Neural progenitor cell (in vitro differentiated cells): Measurements from ENCODE around the gene PPP1R15B. TPM values are rescaled to one million over a fixed set of nuclear protein-coding genes. Genes with fewer than 3 reads are reported as not detected.

Experiments used
- DNase-seq: peaks from one replicate; pipeline ENCODE4 v3.0.0-alpha.2; 2016; ENCODE audit warnings: low spot score
- H2AFZ ChIP-seq: fragments of 200-600 bp; sonication (generic); replicated peaks from 2 replicates; pipeline ENCODE4 v1.6.1; 2016; ENCODE audit warnings: antibody characterized with exemption
- H3F3A ChIP-seq: fragments of 200-600 bp; sonication (generic); 2 replicates; pipeline ENCODE4 v1.6.1; 2016; ENCODE audit warnings: antibody characterized with exemption, low read depth
- H3K27ac ChIP-seq: fragments of 200-600 bp; sonication (generic); 2 replicates; pipeline ENCODE4 v1.5.1; 2016; ENCODE audit warnings: mild to moderate bottlenecking
- H3K27me3 ChIP-seq: fragments of 200-600 bp; sonication (generic); 2 replicates; pipeline ENCODE4 v1.6.1; 2016; ENCODE audit warnings: mild to moderate bottlenecking, moderate library complexity
- H3K36me3 ChIP-seq: fragments of 200-600 bp; sonication (generic); 2 replicates; pipeline ENCODE4 v1.5.1; 2016
- H3K4me1 ChIP-seq: fragments of 200-600 bp; sonication (generic); 2 replicates; pipeline ENCODE4 v1.6.1; 2016; ENCODE audit warnings: mixed run types
- H3K4me2 ChIP-seq: fragments of 200-600 bp; sonication (generic); 2 replicates; pipeline ENCODE4 v1.6.1; 2016
- H3K4me3 ChIP-seq: fragments of 200-600 bp; sonication (generic); 2 replicates; pipeline ENCODE4 v1.5.1; 2016
- H3K79me2 ChIP-seq: fragments of 200-600 bp; sonication (generic); 2 replicates; pipeline ENCODE4 v1.6.1; 2016; ENCODE audit warnings: low read depth
- H3K9ac ChIP-seq: fragments of 200-600 bp; sonication (generic); 2 replicates; pipeline ENCODE4 v1.6.1; 2016
- H3K9me3 ChIP-seq: fragments of 200-600 bp; sonication (generic); 2 replicates; pipeline ENCODE4 v1.5.1; 2016; ENCODE audit warnings: low read depth
- H4K20me1 ChIP-seq: fragments of 200-600 bp; sonication (generic); 2 replicates; pipeline ENCODE4 v1.6.1; 2016; ENCODE audit warnings: low read depth
- H3K27ac Mint-ChIP-seq: 3 replicates; pipeline ENCODE4 v1.8.0; 2021; ENCODE audit warnings: mixed read lengths
- H3K27me3 Mint-ChIP-seq: 2 replicates; pipeline ENCODE4 v1.8.0; 2022; ENCODE audit warnings: low read depth, mild to moderate bottlenecking, inconsistent platforms, moderate library complexity, mixed read lengths; ENCODE audit not compliant: insufficient read depth
- H3K36me3 Mint-ChIP-seq: 3 replicates; pipeline ENCODE4 v1.8.0; 2021; ENCODE audit warnings: mixed read lengths
- H3K4me1 Mint-ChIP-seq: 3 replicates; pipeline ENCODE4 v1.8.0; 2021; ENCODE audit warnings: mixed read lengths
- H3K4me3 Mint-ChIP-seq: 3 replicates; pipeline ENCODE4 v1.8.0; 2021; ENCODE audit warnings: mild to moderate bottlenecking, moderate library complexity, mixed read lengths
- H3K9me3 Mint-ChIP-seq: 3 replicates; pipeline ENCODE4 v1.8.0; 2020; ENCODE audit warnings: mixed read lengths
- CTCF ChIP-seq: fragments of 200-600 bp; sonication (generic); IDR thresholded peaks from 2 replicates; pipeline ENCODE4 v1.5.1; 2017; ENCODE audit warnings: antibody characterized with exemption, mild to moderate bottlenecking
- EZH2 ChIP-seq: fragments of 200-600 bp; sonication (generic); IDR thresholded peaks from 2 replicates; pipeline ENCODE4 v1.6.1; 2017; ENCODE audit warnings: antibody characterized with exemption, mild to moderate bottlenecking, moderate library complexity
- EZH2phosphoT487 ChIP-seq: fragments of 200-600 bp; sonication (generic); IDR thresholded peaks from 2 replicates; pipeline ENCODE4 v1.6.1; 2017; ENCODE audit warnings: antibody characterized with exemption
- total RNA-seq: library from RNA; depleted of rRNA; stranded (reverse); fragments of >200 nt; gene quantifications from 2 replicates; pipeline ENCODE4 v1.2.3, GENCODE V29; 2015; ENCODE audit warnings: low replicate concordance

Gene PPP1R15B
- total RNA-seq, 1 donor from 2014 or later = 32.7 TPM

GRCh38 chr1:204370176-204370575 lies 41.4 kb downstream of the PPP1R15B start:
- Histone ChIP-seq H3K4me2 (no peak overlapping the region), H3K9ac (no peak overlapping the region), H2AFZ (no peak overlapping the region), H3K27me3 (peaks cover 53% of the 10 kb centered on the region), H3K4me3 (no peak overlapping the region), H3K79me2 (no peaks in the 10 kb centered on the region), H4K20me1 (no peaks in the 10 kb centered on the region), H3K36me3 (no peaks in the 10 kb centered on the region), H3K27ac (no peak overlapping the region), H3K9me3 (no peaks in the 10 kb centered on the region), H3F3A (no peaks in the 10 kb centered on the region), H3K4me1 (no peaks in the 10 kb centered on the region)
- TF ChIP-seq CTCF (no peak), EZH2 (no peak)
- Mint-ChIP-seq H3K9me3 (no peaks in the 10 kb centered on the region), H3K4me3 (no peak overlapping the region), H3K4me1 (no peaks in the 10 kb centered on the region), H3K27me3 (peaks cover 25% of the 10 kb centered on the region), H3K27ac (no peak overlapping the region), H3K36me3 (no peaks in the 10 kb centered on the region)
- DNase-seq = no peak

DNA sequence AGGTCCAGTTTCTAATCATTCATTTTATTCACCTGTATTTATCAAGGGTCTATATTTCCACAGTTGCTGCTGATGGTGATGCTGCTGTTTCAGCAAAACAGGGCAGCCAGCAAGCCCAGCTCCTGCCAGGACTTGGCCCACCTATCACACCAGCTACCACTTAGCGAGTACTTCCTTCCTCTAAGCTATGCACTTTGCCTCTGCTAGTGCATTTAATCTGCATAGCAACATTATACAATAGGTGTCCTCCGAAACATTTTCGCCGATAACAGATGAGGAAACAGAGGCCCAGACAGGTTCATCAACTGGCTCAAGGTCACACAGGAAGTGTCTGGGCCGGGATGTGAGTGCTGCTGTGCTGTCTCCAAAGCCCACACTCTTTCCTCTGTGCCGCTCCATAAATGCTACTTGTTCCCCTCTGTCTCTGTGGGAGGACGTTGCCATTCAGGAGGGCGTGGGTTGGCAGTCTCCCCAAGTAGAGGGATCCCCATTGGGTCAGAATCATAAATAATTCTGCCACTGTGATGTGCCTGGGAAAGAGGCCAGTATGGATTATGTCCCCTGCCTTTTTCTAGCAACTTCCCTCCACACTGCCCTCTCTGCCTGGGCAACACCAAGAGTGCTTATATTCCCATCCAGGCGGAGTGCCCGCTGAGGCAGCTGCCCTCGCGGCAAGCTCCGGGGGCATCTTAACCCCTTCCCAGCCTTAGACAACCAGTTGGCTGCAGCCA lies 42.5 kb downstream of the PPP1R15B start:
- Mint-ChIP-seq H3K27ac (no peak overlapping the region), H3K36me3 (no peaks in the 10 kb centered on the region), H3K9me3 (no peaks in the 10 kb centered on the region), H3K27me3 (peaks cover 25% of the 10 kb centered on the region), H3K4me1 (no peaks in the 10 kb centered on the region), H3K4me3 (no peak overlapping the region)
- Histone ChIP-seq H3K36me3 (no peaks in the 10 kb centered on the region), H3K4me1 (no peaks in the 10 kb centered on the region), H3K9me3 (no peaks in the 10 kb centered on the region), H3K27me3 (peaks cover 53% of the 10 kb centered on the region), H2AFZ (no peak overlapping the region), H3K27ac (no peak overlapping the region), H3K9ac (no peak overlapping the region), H3K79me2 (no peaks in the 10 kb centered on the region), H3K4me2 (no peak overlapping the region), H3F3A (no peaks in the 10 kb centered on the region), H3K4me3 (no peak overlapping the region), H4K20me1 (no peaks in the 10 kb centered on the region)
- DNase-seq = no peak
- TF ChIP-seq EZH2phosphoT487 (no peak), CTCF (no peak), EZH2 (no peak)

DNA sequence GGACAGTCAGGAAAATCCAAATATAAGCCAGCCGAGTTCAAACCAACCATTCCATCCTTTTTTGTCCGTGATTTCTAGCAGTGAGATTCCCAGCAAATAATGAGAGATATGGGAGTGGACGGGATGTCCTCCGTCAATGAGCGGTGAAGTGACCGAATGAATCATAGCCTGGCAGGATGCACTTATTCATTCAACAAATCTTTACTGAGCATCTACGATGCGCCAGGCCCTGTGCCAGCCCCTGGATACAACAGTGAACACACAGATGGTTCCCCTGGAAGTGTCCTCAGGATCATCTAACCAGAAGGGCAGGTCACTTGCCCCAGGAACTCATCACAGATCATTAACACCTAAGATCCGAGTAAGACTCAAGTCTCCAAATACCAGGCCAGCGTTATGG lies 43.7 kb downstream of the PPP1R15B start:
- H3K27ac ChIP-seq = no peak overlapping the region

More for the DNA sequence above, 43.7 kb downstream of the PPP1R15B start:
- H2AFZ ChIP-seq = no peak overlapping the region
- no peak overlapping the region for H3K4me2 ChIP-seq
- H3K4me3 ChIP-seq = no peak overlapping the region
- peaks cover 50% of the 10 kb centered on the region for H3K27me3 ChIP-seq
- H4K20me1 ChIP-seq = no peaks in the 10 kb centered on the region
- Mint-ChIP-seq H3K36me3 (no peaks in the 10 kb centered on the region), H3K4me3 (no peak overlapping the region), H3K4me1 (peaks cover 4% of the 10 kb centered on the region), H3K9me3 (no peaks in the 10 kb centered on the region), H3K27ac (no peak overlapping the region), H3K27me3 (peaks cover 25% of the 10 kb centered on the region)
- H3K9me3 ChIP-seq = no peaks in the 10 kb centered on the region
- H3K36me3 ChIP-seq = no peaks in the 10 kb centered on the region
- H3K79me2 ChIP-seq = no peaks in the 10 kb centered on the region
- no peaks in the 10 kb centered on the region for H3F3A ChIP-seq
- H3K4me1 ChIP-seq = no peaks in the 10 kb centered on the region
- no peak overlapping the region for H3K9ac ChIP-seq
- TF ChIP-seq EZH2phosphoT487 (no peak), CTCF (no peak), EZH2 (no peak)
- no peak for DNase-seq
